GM19351 (cell line): ENCODE measurements around the gene VENTX.

Experiments
- ATAC-seq: cut with Tn5 transposase; IDR thresholded peaks from one replicate; pipeline ENCODE4 v1.9.1; 2021; ENCODE audit warnings: mild to moderate bottlenecking, moderate library complexity; ENCODE audit not compliant: unreplicated experiment

VENTX gene

DNA sequence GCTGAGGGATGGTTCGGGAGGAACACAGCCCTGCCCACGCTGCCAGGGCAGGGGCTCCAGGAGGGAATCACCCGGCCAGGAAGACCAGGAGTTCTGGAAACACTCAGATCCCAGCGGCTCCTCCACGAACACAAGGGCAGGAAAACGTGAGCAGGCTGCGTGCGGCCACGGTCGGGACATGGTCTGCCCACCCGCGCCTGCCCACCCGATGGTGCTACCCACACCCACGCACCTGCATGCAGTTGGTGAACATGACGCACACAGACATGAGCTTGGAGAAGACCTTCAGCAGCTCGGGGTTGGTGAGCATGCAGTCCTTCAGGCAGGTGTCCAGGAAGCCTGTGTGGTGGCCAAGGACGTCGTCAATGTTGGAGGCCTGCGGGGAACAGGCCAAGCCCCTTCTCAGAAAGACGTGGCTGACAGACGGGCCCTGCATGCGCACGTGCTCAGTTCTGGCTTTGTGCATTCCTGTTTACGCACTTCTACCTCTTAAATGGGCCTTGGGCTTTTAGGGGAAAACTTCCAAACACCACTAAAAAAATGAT, 45.3 kb downstream of the VENTX start:
- ATAC-seq = no peak

- no peak for ATAC-seq
These were observed 46.3 kb downstream of the VENTX start for GRCh38 chr10:133283931-133284330.

DNA sequence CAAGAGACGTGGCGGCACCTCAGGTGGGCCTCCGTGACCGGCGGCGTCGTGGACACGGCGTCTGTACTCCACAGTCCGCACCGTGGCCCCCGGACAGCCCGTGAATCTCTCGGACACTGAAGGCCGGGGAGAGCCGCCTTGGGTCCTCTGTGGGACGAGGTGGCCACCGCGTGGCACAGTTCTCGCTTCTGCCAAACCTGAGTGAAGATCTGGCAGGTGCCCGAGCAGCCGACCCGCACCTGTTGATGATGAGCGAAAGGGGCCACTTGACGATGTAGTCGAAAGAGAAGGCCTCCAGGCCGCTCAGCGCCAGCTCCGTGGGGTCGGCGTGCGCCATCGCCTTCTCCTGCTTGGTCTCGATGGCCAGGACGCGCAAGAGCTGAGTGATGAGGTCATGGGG, 47.6 kb downstream of the VENTX start:
- ATAC-seq = no peak

- ATAC-seq = no peak
These were observed 48.7 kb downstream of the VENTX start for GRCh38 chr10:133286366-133286765.

GRCh38 chr10:133287832-133288500, 50.3 kb downstream of the VENTX start:
- no peak for ATAC-seq

GRCh38 chr10:133289761-133290160, 52.1 kb downstream of the VENTX start:
- ATAC-seq = no peak
